Central memory CD4-positive, alpha-beta T cell (primary cell): Measurements from ENCODE around the gene LRIT1.

Experiments used
- DNase-seq: peaks from one replicate; pipeline ENCODE4 v3.0.0; 2022

Gene LRIT1

GRCh38 chr10:84214046-84214572, 27.2 kb downstream of the LRIT1 start:
- DNase-seq = no peak

- DNase-seq = no peak
These were observed 28.3 kb downstream of the LRIT1 start for GRCh38 chr10:84213076-84213475.

- DNase-seq = no peak
These were observed 29.3 kb downstream of the LRIT1 start for GRCh38 chr10:84212014-84212413.

GRCh38 chr10:84211566-84211965, 29.8 kb downstream of the LRIT1 start:
- DNase-seq = no peak

- DNase-seq = no peak
These were observed 33.3 kb downstream of the LRIT1 start for GRCh38 chr10:84208023-84208422.

- no peak for DNase-seq
These were observed 35.4 kb downstream of the LRIT1 start for GRCh38 chr10:84205853-84206525.

GRCh38 chr10:84205049-84205852, 36.1 kb downstream of the LRIT1 start:
- peak; percentile 19 for DNase-seq

- DNase-seq = no peak
These were observed 36.7 kb downstream of the LRIT1 start for GRCh38 chr10:84204610-84205009.

GRCh38 chr10:84204122-84204521, 37.2 kb downstream of the LRIT1 start:
- no peak for DNase-seq

GRCh38 chr10:84202349-84202748, 39.0 kb downstream of the LRIT1 start:
- no peak for DNase-seq

- no peak for DNase-seq
These were observed 39.7 kb downstream of the LRIT1 start for GRCh38 chr10:84201682-84202081.

GRCh38 chr10:84201244-84201606, 40.1 kb downstream of the LRIT1 start:
- DNase-seq = no peak

- DNase-seq = no peak
These were observed 40.7 kb downstream of the LRIT1 start for GRCh38 chr10:84200537-84201243.

- no peak for DNase-seq
These were observed 43.0 kb downstream of the LRIT1 start for GRCh38 chr10:84198206-84198915.

GRCh38 chr10:84197643-84198042, 43.7 kb downstream of the LRIT1 start:
- DNase-seq = no peak

- DNase-seq = no peak
These were observed 44.4 kb downstream of the LRIT1 start for GRCh38 chr10:84196941-84197340.

GRCh38 chr10:84196083-84196482, 45.3 kb downstream of the LRIT1 start:
- no peak for DNase-seq

GRCh38 chr10:84195044-84195830, 46.1 kb downstream of the LRIT1 start:
- DNase-seq = no peak

- no peak for DNase-seq
These were observed 46.8 kb downstream of the LRIT1 start, which contains the start of gene CDHR1 for GRCh38 chr10:84194424-84195043. Gene CDHR1, plus strand, starts transcription at chr10:84194537. Its CDS starts 224 bp downstream, at chr10:84194761.

- no peak for DNase-seq
These were observed 47.4 kb downstream of the LRIT1 start for GRCh38 chr10:84193846-84194423.

- DNase-seq = no peak
These were observed 48.0 kb downstream of the LRIT1 start for GRCh38 chr10:84193327-84193726.
